ENCODE results near the gene CDAN1. TPM values are rescaled to one million over a fixed set of nuclear protein-coding genes. Genes with fewer than 3 reads are reported as not detected.

Gene CDAN1
- total and polyA plus RNA-seq, 2 of the 8 experiments (the other 6 are each of a cell fraction or from before 2014, with no cell fraction given): 4.5 to 18.6 TPM

GRCh38 chr15:42691308-42691707 is 45.6 kb downstream of the CDAN1 start (continued):
- TF ChIP-seq CHD7 (IDR thresholded peaks at IDR 0.05; ENCODE audit: insufficient replicate concordance, low read length) (no peak), ZNF274 (IDR thresholded peaks at IDR 0.05; ENCODE audit: borderline replicate concordance, extremely low read depth, low read length) (no peak), SUZ12 (IDR thresholded peaks at IDR 0.05; ENCODE audit: low read length) (no peak), SAP30 (IDR thresholded peaks at IDR 0.05; ENCODE audit: insufficient read depth, insufficient replicate concordance, low read length) (no peak), BACH1 (IDR thresholded peaks at IDR 0.05; ENCODE audit: low read length) (no peak), YY1 (IDR thresholded peaks at IDR 0.05; ENCODE audit: low read depth, low read length) (no peak), ASH2L (IDR thresholded peaks at IDR 0.05; ENCODE audit: low read length) (no peak), MAFK (IDR thresholded peaks at IDR 0.05; ENCODE audit: low read depth, low read length) (no peak), E2F6 (IDR thresholded peaks at IDR 0.05) (no peak)
- TF ChIP-seq, protein P1, sequence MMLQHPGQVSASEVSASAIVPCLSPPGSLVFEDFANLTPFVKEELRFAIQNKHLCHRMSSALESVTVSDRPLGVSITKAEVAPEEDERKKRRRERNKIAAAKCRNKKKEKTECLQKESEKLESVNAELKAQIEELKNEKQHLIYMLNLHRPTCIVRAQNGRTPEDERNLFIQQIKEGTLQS (IDR thresholded peaks at IDR 0.05; ENCODE audit: insufficient read depth, low read depth, low read length): no peak
